CD14-positive monocyte (primary cell): ENCODE data around the gene ZNF382. TPM values are rescaled to one million over a fixed set of nuclear protein-coding genes. Genes with fewer than 3 reads are reported as not detected.

Experiments used
- DNase-seq, 3 donors: peaks; one replicate each; pipeline ENCODE4 v3.0.0-alpha.2; 2011 to 2022
- H2AFZ ChIP-seq: 2 replicates; pipeline ENCODE4 v1.6.0; 2012; ENCODE audit warnings: mild to moderate bottlenecking, low read depth, low read length, inconsistent platforms; ENCODE audit not compliant: insufficient read depth, poor library complexity, severe bottlenecking
- H3K27ac ChIP-seq, 2 donors: 1 replicate in 1 of 2; 2 replicates in 1 of 2; pipeline ENCODE4 v1.5.1; 2012 to 2013; ENCODE audit warnings: low read length in 2 of 2, control low read depth in 1 of 2, inconsistent platforms in 1 of 2, low read depth in 1 of 2, mild to moderate bottlenecking in 1 of 2
- H3K27me3 ChIP-seq, 2 donors: one replicate each; pipeline versions ENCODE4 v1.6.0 to v1.6.1; 2011 to 2013; ENCODE audit warnings: low read length in 2 of 2; ENCODE audit not compliant: control insufficient read depth in 2 of 2, insufficient read depth in 2 of 2
- H3K36me3 ChIP-seq, 2 donors: replicated peaks in 1 of 2; 1 replicate in 1 of 2; 2 replicates in 1 of 2; pipeline versions ENCODE4 v1.5.1 to v1.6.1; 2012 to 2013; ENCODE audit warnings: low read length in 2 of 2, control low read depth in 1 of 2, inconsistent platforms in 1 of 2, mild to moderate bottlenecking in 1 of 2; ENCODE audit not compliant: insufficient read depth in 2 of 2, control insufficient read depth in 1 of 2
- H3K4me1 ChIP-seq, 2 donors: 1 replicate in 1 of 2; 2 replicates in 1 of 2; pipeline versions ENCODE4 v1.5.1 to v1.6.1; 2012 to 2013; ENCODE audit warnings: low read length in 2 of 2, control low read depth in 1 of 2, inconsistent platforms in 1 of 2, mild to moderate bottlenecking in 1 of 2, moderate library complexity in 1 of 2; ENCODE audit not compliant: insufficient read depth in 2 of 2, control insufficient read depth in 1 of 2
- H3K4me2 ChIP-seq: replicated peaks from 2 replicates; pipeline ENCODE3; 2012; ENCODE audit warnings: low read length, moderate library complexity, mild to moderate bottlenecking; ENCODE audit not compliant: poor library complexity, severe bottlenecking; ENCODE audit errors: extremely low read depth
- H3K4me3 ChIP-seq, 3 experiments: fragments of 200-600 bp in 1 of 3; sonication (generic) in 1 of 3; replicated peaks in 1 of 3; 1 replicate in 2 of 3; 2 replicates in 1 of 3; pipeline ENCODE4 v1.5.1; 2011 to 2013; ENCODE audit warnings: low read length in 3 of 3, mild to moderate bottlenecking in 3 of 3, control low read depth in 2 of 3, low read depth in 2 of 3, inconsistent platforms in 1 of 3, moderate library complexity in 1 of 3
- H3K79me2 ChIP-seq: 2 replicates; pipeline ENCODE4 v1.6.0; 2012; ENCODE audit warnings: mild to moderate bottlenecking, control low read depth, inconsistent platforms, low read length, moderate library complexity; ENCODE audit not compliant: insufficient read depth
- H3K9ac ChIP-seq: 2 replicates; pipeline ENCODE4 v1.6.0; 2017; ENCODE audit warnings: low read length, mild to moderate bottlenecking; ENCODE audit not compliant: insufficient read depth, poor library complexity, severe bottlenecking
- H3K9me3 ChIP-seq, 2 donors: replicated peaks in 1 of 2; 1 replicate in 1 of 2; 2 replicates in 1 of 2; pipeline versions ENCODE4 v1.5.1 to v1.6.1; 2012 to 2013; ENCODE audit warnings: low read length in 2 of 2, control low read depth in 1 of 2; ENCODE audit not compliant: control insufficient read depth in 1 of 2, insufficient read depth in 1 of 2
- H4K20me1 ChIP-seq: 2 replicates; pipeline ENCODE4 v1.6.0; 2012; ENCODE audit warnings: mild to moderate bottlenecking, low read length, control low read depth, moderate library complexity; ENCODE audit not compliant: insufficient read depth
- H3K27ac Mint-ChIP-seq, 7 donors: one replicate each; pipeline ENCODE4 v1.8.0; 2020; ENCODE audit warnings: mild to moderate bottlenecking in 7 of 7, mixed read lengths in 7 of 7, moderate library complexity in 6 of 7, inconsistent platforms in 2 of 7
- H3K27me3 Mint-ChIP-seq, 3 donors: one replicate each; pipeline ENCODE4 v1.8.0; 2021 to 2022; ENCODE audit warnings: low read depth in 3 of 3, mild to moderate bottlenecking in 3 of 3, mixed read lengths in 3 of 3, moderate library complexity in 3 of 3, inconsistent platforms in 1 of 3
- H3K36me3 Mint-ChIP-seq, 2 donors: one replicate each; pipeline ENCODE4 v1.8.0; 2020; ENCODE audit warnings: mixed read lengths in 2 of 2, inconsistent platforms in 1 of 2, mild to moderate bottlenecking in 1 of 2
- H3K4me1 Mint-ChIP-seq: one replicate; pipeline ENCODE4 v1.8.0; 2020; ENCODE audit warnings: mild to moderate bottlenecking, mixed read lengths
- H3K4me3 Mint-ChIP-seq, 2 donors: one replicate each; pipeline ENCODE4 v1.8.0; 2020; ENCODE audit warnings: mild to moderate bottlenecking in 2 of 2, mixed read lengths in 2 of 2, moderate library complexity in 1 of 2
- H3K9me3 Mint-ChIP-seq, 7 donors: one replicate each; pipeline ENCODE4 v1.8.0; 2020 to 2022; ENCODE audit warnings: mixed read lengths in 7 of 7, mild to moderate bottlenecking in 6 of 7, moderate library complexity in 6 of 7, inconsistent platforms in 2 of 7
- WGBS: methylation state at CpG from one replicate; pipeline ENCODE4 v1.1.5; 2013; ENCODE audit warnings: missing lambda C conversion rate; ENCODE audit not compliant: insufficient coverage; 5-methylcytosine and 5-hydroxymethylcytosine counted together
- intact Hi-C, 2 donors: fragments of 100-400 bp; cut with micrococcal nuclease; formaldehyde crosslinking; loops; one replicate each; pipeline versions ENCODE4 v1.15.0 to v1.15.1; 2023
- polyA plus RNA-seq, 3 donors: library from polyadenylated mRNA; depleted of rRNA in 1 of 3; unstranded in 2 of 3; stranded (reverse) in 1 of 3; fragments of 300-500 nt in 2 of 3; fragments of >200 nt in 1 of 3; fragmentation: Illumina TruSeq in 2 of 3; gene quantifications; 1 replicate in 2 of 3; 2 replicates in 1 of 3; pipeline ENCODE4 v1.2.3, GENCODE V29; 2012 to 2021
- TF ChIP-seq, protein P1 (sequence below): fragments of 200-600 bp; IDR thresholded peaks from one replicate; pipeline ENCODE4 v1.8.0; 2022; ENCODE audit warnings: antibody characterized with exemption, mild to moderate bottlenecking

The ZNF382 gene
- polyA plus RNA-seq, 3 donors: 0.37 to 0.63 TPM; not detected in 1

DNA sequence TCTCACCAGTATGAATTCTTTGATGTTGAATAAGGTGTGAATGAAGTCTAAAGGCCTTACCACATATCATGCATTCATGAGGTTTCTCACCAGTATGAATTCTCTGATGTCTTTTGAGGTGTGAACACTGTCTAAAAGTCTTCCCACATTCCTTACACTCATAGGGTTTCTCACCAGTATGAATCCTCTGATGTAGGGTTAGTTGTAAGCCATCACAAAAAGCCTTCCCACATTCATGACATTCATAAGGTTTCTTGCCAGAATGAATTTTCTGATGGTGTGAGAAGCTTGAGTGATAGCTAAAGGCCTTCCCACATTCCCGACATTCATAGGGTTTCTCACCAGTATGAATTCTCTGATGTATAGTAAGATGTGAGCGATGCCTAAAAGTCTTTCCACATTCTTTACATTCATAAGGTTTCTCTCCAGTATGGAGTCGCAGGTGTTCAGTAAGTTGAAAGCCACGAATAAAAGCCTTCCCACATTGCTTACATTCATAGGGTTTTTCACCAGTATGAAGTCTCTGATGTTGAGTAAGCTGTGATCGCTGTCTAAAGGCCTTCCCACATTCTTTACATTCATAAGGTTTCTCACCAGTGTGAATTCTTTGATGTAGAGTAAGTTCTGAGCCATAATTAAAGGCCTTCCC is 33.9 kb downstream of the ZNF382 start:
- H3K27me3 Mint-ChIP-seq: peaks cover 0 to 2% (median 0%) of the 10 kb centered on the region in 3 donors
- no peak overlapping the region for H3K27ac Mint-ChIP-seq
- H3K4me3 ChIP-seq: peak overlapping the region in 1 of 3 experiments; percentile 39
- H3K4me3 Mint-ChIP-seq: no peak overlapping the region
- no peak for DNase-seq
- intact Hi-C loops: no loop called here
- H4K20me1 ChIP-seq: no peaks in the 10 kb centered on the region
- no CpG with 5 or more reads among the region's 5 CpGs for whole genome bisulfite sequencing
- no peaks in the 10 kb centered on the region for H3K4me1 ChIP-seq
- no peak overlapping the region for H3K27ac ChIP-seq
- peaks cover 63 to 98% of the 10 kb centered on the region in 2 donors for H3K9me3 ChIP-seq
- H3K9me3 Mint-ChIP-seq: peaks cover 44 to 91% (median 88%) of the 10 kb centered on the region in 7 donors
- H3K79me2 ChIP-seq: no peaks in the 10 kb centered on the region
- no peaks in the 10 kb centered on the region for H3K4me1 Mint-ChIP-seq
- H3K36me3 ChIP-seq: peaks cover 0 to 25% of the 10 kb centered on the region in 2 donors
- H3K27me3 ChIP-seq: no peaks in the 10 kb centered on the region
- H3K36me3 Mint-ChIP-seq: peaks cover 4 to 9% of the 10 kb centered on the region in 2 donors
- H3K4me2 ChIP-seq: no peak overlapping the region
- no peak overlapping the region for H3K9ac ChIP-seq
- TF ChIP-seq, protein P1, sequence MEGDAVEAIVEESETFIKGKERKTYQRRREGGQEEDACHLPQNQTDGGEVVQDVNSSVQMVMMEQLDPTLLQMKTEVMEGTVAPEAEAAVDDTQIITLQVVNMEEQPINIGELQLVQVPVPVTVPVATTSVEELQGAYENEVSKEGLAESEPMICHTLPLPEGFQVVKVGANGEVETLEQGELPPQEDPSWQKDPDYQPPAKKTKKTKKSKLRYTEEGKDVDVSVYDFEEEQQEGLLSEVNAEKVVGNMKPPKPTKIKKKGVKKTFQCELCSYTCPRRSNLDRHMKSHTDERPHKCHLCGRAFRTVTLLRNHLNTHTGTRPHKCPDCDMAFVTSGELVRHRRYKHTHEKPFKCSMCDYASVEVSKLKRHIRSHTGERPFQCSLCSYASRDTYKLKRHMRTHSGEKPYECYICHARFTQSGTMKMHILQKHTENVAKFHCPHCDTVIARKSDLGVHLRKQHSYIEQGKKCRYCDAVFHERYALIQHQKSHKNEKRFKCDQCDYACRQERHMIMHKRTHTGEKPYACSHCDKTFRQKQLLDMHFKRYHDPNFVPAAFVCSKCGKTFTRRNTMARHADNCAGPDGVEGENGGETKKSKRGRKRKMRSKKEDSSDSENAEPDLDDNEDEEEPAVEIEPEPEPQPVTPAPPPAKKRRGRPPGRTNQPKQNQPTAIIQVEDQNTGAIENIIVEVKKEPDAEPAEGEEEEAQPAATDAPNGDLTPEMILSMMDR: no peak
- no peak overlapping the region for H2AFZ ChIP-seq

GRCh38 chr19:36646746-36647145 is 41.6 kb downstream of the ZNF382 start:
- no peak overlapping the region for H3K9ac ChIP-seq
- Mint-ChIP-seq H3K4me3 (no peak overlapping the region), H3K27ac (no peak overlapping the region), H3K27me3 (peaks cover 0 to 2% (median 0%) of the 10 kb centered on the region in 3 donors), H3K4me1 (no peaks in the 10 kb centered on the region), H3K36me3 (peaks cover 23 to 31% of the 10 kb centered on the region in 2 donors), H3K9me3 (peaks cover 38 to 79% (median 73%) of the 10 kb centered on the region in 7 donors)
- H3K4me3 ChIP-seq: no peak overlapping the region
- DNase-seq: no peak
- H3K79me2 ChIP-seq: no peaks in the 10 kb centered on the region
- no peak overlapping the region for H3K27ac ChIP-seq
- no peaks in the 10 kb centered on the region for H4K20me1 ChIP-seq
- whole genome bisulfite sequencing: no CpG with 5 or more reads among the region's 2 CpGs
- H3K27me3 ChIP-seq: no peaks in the 10 kb centered on the region
- no peaks in the 10 kb centered on the region for H3K4me1 ChIP-seq
- H3K4me2 ChIP-seq: no peak overlapping the region
- H3K9me3 ChIP-seq: peaks cover 73 to 92% of the 10 kb centered on the region in 2 donors
- intact Hi-C loops: no loop called here
- TF ChIP-seq, protein P1: no peak
- H3K36me3 ChIP-seq: peaks cover 11 to 38% of the 10 kb centered on the region in 2 donors
- H2AFZ ChIP-seq: no peak overlapping the region
